Activated CD8-positive, alpha-beta memory T cell treated with anti-CD3 and anti-CD28 coated beads, Interleukin-2, amount 10 ng/mL, durations not matched to agents 7 days and 5 days (primary cell): ENCODE data around the gene ARHGAP24. TPM values are rescaled to one million over a fixed set of nuclear protein-coding genes. Genes with fewer than 3 reads are reported as not detected.

Experiments
- ATAC-seq: fragments of 150-1000 bp; cut with Tn5 transposase; one replicate; pipeline ENCODE4 v1.10.0; 2021; ENCODE audit warnings: moderate library complexity
- CTCF ChIA-PET: fragments of 350-600 bp; sonication (Branson Sonifier 250); formaldehyde crosslinking; loops from one replicate; lab custom pipeline; 2021; ENCODE audit warnings: antibody characterized with exemption; lab: Charles Lee
- DNase-seq: peaks from one replicate; pipeline ENCODE4 v3.0.0-alpha.2; 2020
- H3K27ac Mint-ChIP-seq: one replicate; pipeline ENCODE4 v1.8.0; 2021; ENCODE audit warnings: mild to moderate bottlenecking, mixed read lengths
- H3K27me3 Mint-ChIP-seq: one replicate; pipeline ENCODE4 v1.8.0; 2021; ENCODE audit warnings: mixed read lengths
- H3K36me3 Mint-ChIP-seq: one replicate; pipeline ENCODE4 v1.8.0; 2021; ENCODE audit warnings: mild to moderate bottlenecking, mixed read lengths
- H3K4me1 Mint-ChIP-seq: one replicate; pipeline ENCODE4 v1.8.0; 2021; ENCODE audit warnings: mixed read lengths
- H3K4me3 Mint-ChIP-seq: one replicate; pipeline ENCODE4 v1.8.0; 2021; ENCODE audit warnings: mild to moderate bottlenecking, moderate library complexity, mixed read lengths
- H3K9me3 Mint-ChIP-seq: one replicate; pipeline ENCODE4 v1.8.0; 2022; ENCODE audit warnings: low read depth, mixed read lengths
- total RNA-seq, 2 experiments: library from RNA; stranded (reverse); gene quantifications; one replicate each; pipeline ENCODE4 v1.2.3, GENCODE V29; 2021

ARHGAP24 gene
- total RNA-seq, 2 experiments from 2014 or later = not detected

DNA sequence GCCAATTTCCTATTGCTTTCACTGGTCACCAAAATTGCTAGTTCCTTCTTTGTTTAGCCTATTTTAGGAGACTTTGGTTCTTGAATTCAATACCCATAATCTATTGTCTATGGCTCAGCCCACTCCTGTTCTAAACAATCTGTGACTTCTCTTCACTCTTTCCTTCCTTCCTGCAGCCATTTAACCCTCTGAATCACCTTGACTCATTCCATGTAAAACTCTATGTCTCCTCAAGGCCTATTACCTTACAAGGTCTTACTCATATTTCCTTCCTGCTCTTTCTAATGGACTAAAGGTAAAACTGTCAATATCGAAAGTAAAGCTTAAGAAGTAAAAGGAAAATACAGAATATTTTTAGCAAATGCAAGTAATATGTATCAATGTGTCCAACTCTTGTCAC lies 301.6 kb downstream of the ARHGAP24 start:
- CTCF ChIA-PET = no interaction called here
- no peaks in the 10 kb centered on the region for H3K27me3 Mint-ChIP-seq
- H3K9me3 Mint-ChIP-seq = peaks cover 4% of the 10 kb centered on the region
- ATAC-seq = no peak
- no peaks in the 10 kb centered on the region for H3K36me3 Mint-ChIP-seq
- no peak overlapping the region for H3K4me3 Mint-ChIP-seq
- no peak for DNase-seq
- no peak overlapping the region for H3K27ac Mint-ChIP-seq
- H3K4me1 Mint-ChIP-seq = no peaks in the 10 kb centered on the region

DNA sequence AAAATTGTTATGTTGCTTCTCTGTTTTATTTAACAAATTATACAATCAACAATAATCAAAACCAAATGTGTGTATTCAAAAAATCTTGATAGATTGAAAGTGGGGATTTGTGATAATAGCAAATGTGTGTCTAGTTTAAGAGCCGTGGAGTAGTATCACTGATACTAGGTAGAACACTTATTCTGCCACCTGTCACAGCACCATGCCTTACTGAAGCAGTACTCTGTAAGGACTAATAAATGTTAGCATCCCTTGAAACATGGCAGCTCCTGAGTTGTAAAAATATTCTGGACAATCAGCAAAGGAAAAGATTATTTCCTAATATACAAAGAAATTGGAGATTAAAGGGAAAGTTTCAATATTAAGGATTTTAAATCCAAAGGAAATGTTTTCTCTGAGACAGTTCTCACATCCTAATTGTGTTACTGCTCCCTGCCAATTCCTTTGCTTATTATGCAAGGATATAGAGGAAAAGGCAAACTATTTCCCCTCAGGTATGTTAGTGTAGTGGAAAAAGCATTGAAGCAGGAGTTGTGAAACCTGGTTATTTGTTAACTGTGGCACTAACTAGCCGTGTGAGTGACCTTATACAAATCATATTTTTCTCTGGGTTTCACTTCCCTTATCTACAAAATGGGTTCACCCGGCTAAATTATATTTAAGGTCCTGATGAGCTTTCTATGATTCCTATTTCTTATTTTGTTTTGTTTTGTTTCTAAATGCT lies 303.1 kb downstream of the ARHGAP24 start:
- no peaks in the 10 kb centered on the region for H3K4me1 Mint-ChIP-seq
- H3K4me3 Mint-ChIP-seq = no peak overlapping the region
- H3K36me3 Mint-ChIP-seq = no peaks in the 10 kb centered on the region

DNA sequence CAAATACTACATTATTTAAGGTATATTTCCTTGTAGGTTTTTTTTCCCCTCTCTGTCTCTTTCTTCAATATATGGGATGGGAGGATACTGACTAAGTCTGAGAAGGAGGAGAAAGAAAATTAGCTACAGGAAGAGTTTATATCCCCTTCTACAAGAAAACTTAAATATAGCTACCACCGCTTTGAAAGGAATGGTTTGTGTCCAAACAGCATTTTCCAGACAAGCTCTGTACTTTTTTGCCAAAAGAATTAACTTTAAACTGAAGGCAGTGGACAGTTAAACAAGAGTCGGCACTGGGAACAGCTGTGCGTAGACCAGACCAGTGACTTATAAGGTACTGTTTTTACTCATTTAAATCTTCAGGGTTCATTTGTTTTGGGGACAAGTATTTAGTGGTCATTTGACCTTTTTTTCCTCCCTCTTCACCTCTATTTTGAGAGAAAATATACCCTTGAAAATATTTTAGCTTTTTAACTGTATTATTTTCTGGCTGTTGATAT lies 303.7 kb downstream of the ARHGAP24 start:
- CTCF ChIA-PET = no interaction called here
- H3K36me3 Mint-ChIP-seq = no peaks in the 10 kb centered on the region

More for the DNA sequence above, 303.1 kb downstream of the ARHGAP24 start:
- H3K9me3 Mint-ChIP-seq = peaks cover 4% of the 10 kb centered on the region
- H3K27ac Mint-ChIP-seq = no peak overlapping the region
- ATAC-seq (no peak), DNase-seq (no peak)
- H3K27me3 Mint-ChIP-seq = no peaks in the 10 kb centered on the region
- CTCF ChIA-PET = no interaction called here

DNA sequence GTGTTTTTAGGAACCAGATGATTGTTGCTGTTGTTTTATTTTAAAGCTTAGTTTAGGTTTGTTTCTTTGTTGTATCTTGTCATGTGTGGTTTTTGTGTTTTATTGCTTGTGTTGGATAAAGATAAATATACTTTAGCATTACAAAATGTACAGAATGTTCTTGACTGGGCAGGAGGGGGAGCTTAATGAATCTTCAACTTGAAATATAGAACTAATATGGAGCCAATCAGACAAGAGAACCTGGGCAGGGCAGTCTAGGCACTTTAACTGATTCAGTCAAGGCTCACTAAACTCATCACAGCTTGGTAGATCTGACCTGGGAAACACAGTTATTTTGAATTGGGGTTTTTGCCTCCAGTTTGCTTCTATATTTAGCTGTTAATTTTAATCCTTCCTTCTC lies 304.2 kb downstream of the ARHGAP24 start:
- H3K27me3 Mint-ChIP-seq = no peaks in the 10 kb centered on the region
- CTCF ChIA-PET = no interaction called here
- DNase-seq (no peak), ATAC-seq (no peak)
- no peaks in the 10 kb centered on the region for H3K36me3 Mint-ChIP-seq
- no peak overlapping the region for H3K27ac Mint-ChIP-seq
- peaks cover 2% of the 10 kb centered on the region for H3K9me3 Mint-ChIP-seq
- H3K4me1 Mint-ChIP-seq = no peaks in the 10 kb centered on the region
- H3K4me3 Mint-ChIP-seq = no peak overlapping the region

More for the DNA sequence above, 303.7 kb downstream of the ARHGAP24 start:
- Mint-ChIP-seq H3K27ac (no peak overlapping the region), H3K4me1 (no peaks in the 10 kb centered on the region), H3K4me3 (no peak overlapping the region), H3K9me3 (peaks cover 4% of the 10 kb centered on the region), H3K27me3 (no peaks in the 10 kb centered on the region)
- ATAC-seq (no peak), DNase-seq (no peak)

DNA sequence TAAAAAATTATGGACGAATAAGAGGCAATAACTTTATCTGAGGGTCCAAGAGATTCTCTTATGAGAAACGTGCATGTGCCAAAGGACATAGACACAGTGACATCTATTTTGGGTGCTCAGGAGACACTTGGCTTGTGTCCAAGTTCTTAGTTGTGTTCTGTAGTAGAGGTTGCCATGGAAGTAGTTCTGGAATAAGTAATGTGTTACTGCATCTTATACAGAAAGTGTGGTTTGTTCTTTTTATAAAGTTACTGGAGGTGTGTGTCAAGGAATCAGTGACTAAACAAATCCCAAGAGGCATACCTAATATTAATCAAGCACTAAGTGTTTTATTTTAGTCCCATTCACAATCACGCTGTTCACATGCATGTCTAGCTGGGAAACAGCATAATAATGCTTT lies 305.7 kb downstream of the ARHGAP24 start:
- Mint-ChIP-seq H3K4me1 (no peaks in the 10 kb centered on the region), H3K27ac (no peak overlapping the region), H3K9me3 (peaks cover 2% of the 10 kb centered on the region), H3K4me3 (no peak overlapping the region), H3K36me3 (no peaks in the 10 kb centered on the region), H3K27me3 (no peaks in the 10 kb centered on the region)
- ATAC-seq = no peak
- CTCF ChIA-PET = no interaction called here
- no peak for DNase-seq

DNA sequence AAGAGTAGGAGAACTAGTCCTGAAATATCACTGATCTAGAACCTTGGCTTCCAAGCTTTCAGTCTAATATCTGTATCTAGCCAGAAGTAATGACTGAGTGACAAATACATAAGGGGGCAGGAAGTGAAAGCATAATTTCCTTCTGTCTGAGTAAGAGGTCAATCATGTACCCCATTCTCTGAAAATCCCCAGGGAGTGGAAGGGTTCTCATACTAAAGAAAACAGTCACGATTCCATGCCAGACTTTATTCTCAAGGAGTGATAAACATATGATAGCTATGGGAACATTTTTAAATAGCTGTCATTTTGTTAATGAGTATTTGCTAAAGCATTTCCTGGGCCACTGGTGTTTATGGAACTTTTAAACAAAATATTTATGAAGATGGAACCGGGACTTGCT lies 308.5 kb downstream of the ARHGAP24 start:
- Mint-ChIP-seq H3K36me3 (no peaks in the 10 kb centered on the region), H3K4me1 (no peaks in the 10 kb centered on the region), H3K9me3 (peaks cover 1% of the 10 kb centered on the region), H3K4me3 (no peak overlapping the region), H3K27ac (no peak overlapping the region), H3K27me3 (no peaks in the 10 kb centered on the region)
- CTCF ChIA-PET = no interaction called here
- no peak for DNase-seq
- no peak for ATAC-seq

DNA sequence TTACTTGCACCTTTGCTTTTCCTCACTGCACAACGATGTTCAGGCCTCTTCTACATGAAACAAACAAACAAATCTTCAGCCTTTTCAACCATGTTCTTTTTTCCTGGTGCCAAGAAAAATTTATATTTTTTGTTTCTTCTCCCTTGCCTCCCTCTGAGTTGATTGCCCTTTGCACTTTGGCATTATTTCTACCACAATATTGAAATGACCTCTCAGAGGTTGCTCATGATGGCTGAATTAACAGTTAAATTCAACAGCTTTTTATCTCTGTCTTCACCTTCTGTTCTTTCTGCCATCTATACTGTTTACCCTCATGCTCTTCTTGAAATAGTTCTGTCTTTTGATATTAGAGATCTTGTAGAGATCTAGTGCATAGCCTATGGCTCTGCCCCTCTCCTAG lies 308.9 kb downstream of the ARHGAP24 start:
- Mint-ChIP-seq H3K9me3 (peaks cover 1% of the 10 kb centered on the region), H3K36me3 (no peaks in the 10 kb centered on the region), H3K27me3 (no peaks in the 10 kb centered on the region), H3K4me1 (no peaks in the 10 kb centered on the region), H3K4me3 (no peak overlapping the region), H3K27ac (no peak overlapping the region)
- DNase-seq (no peak), ATAC-seq (no peak)
- CTCF ChIA-PET = no interaction called here

DNA sequence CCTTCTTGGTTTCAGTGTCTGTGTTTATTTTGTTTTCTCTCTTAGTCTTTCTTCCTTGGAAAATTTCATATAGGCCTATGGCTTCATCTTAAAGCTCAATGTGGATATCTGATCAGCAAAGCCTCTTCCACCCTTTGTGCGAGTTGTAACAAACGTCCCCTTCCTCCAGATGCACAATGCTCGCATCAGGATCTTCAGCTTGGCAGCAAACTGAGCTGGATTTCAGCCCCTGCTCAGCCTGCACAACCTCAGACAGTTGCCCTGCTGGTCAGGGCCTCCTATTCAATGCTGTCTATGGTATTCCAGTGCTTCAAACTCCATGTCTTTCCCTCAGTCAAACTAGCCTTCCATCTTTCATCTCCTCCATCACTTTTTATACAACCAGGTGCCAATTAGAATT lies 309.4 kb downstream of the ARHGAP24 start:
- no peak overlapping the region for H3K27ac Mint-ChIP-seq

DNA sequence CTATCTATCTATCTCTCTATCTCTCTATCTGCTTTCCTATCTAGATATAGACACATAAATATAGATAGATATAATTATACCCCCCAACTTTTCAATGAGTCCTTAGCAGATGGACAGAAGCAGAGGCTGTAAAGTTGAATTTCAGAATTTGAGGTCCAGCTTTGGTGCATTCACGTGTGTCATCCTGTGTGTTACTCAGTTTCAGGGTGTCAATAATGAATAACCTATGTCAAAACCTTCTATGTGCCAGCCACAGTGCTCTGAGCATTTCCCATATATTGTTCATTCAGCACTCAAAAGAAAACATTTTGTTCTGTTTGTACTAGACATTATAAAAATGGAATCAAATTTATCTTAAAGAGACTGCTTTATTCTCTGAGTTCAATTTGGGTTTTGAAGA lies 310.0 kb downstream of the ARHGAP24 start:
- H3K27me3 Mint-ChIP-seq = no peaks in the 10 kb centered on the region
- H3K36me3 Mint-ChIP-seq = no peaks in the 10 kb centered on the region
- H3K9me3 Mint-ChIP-seq = peaks cover 1% of the 10 kb centered on the region
- no peak overlapping the region for H3K4me3 Mint-ChIP-seq
- no peak for ATAC-seq
- CTCF ChIA-PET = no interaction called here
- H3K27ac Mint-ChIP-seq = no peak overlapping the region
- no peak for DNase-seq
- no peaks in the 10 kb centered on the region for H3K4me1 Mint-ChIP-seq

More for the DNA sequence above, 309.4 kb downstream of the ARHGAP24 start:
- CTCF ChIA-PET = no interaction called here
- no peaks in the 10 kb centered on the region for H3K4me1 Mint-ChIP-seq
- peaks cover 1% of the 10 kb centered on the region for H3K9me3 Mint-ChIP-seq
- DNase-seq (no peak), ATAC-seq (no peak)
- H3K27me3 Mint-ChIP-seq = no peaks in the 10 kb centered on the region
- H3K4me3 Mint-ChIP-seq = no peak overlapping the region
- no peaks in the 10 kb centered on the region for H3K36me3 Mint-ChIP-seq

DNA sequence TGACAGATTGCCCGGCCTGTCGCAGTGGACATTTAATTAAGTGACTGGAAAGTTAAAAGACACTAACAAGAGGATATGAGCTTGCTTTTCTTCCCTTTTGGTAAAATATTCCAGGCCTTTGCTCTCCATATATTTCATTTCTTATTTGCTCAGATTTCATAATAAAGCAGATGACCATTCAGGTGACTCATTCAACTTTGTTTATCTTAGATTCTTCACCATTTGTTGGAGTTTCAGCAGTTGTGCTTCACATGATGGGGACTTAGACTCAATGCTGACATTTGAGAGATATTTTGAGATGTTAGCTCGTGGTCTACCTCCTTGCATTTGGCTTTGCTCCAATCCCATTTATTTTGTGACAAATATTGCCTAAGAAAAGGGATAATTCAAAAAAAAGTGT lies 312.2 kb downstream of the ARHGAP24 start:
- CTCF ChIA-PET = no interaction called here
- DNase-seq (no peak), ATAC-seq (no peak)
- no peaks in the 10 kb centered on the region for H3K27me3 Mint-ChIP-seq
- H3K36me3 Mint-ChIP-seq = no peaks in the 10 kb centered on the region
- H3K27ac Mint-ChIP-seq = no peak overlapping the region
- H3K4me3 Mint-ChIP-seq = no peak overlapping the region
- H3K9me3 Mint-ChIP-seq = peaks cover 1% of the 10 kb centered on the region
- no peaks in the 10 kb centered on the region for H3K4me1 Mint-ChIP-seq

DNA sequence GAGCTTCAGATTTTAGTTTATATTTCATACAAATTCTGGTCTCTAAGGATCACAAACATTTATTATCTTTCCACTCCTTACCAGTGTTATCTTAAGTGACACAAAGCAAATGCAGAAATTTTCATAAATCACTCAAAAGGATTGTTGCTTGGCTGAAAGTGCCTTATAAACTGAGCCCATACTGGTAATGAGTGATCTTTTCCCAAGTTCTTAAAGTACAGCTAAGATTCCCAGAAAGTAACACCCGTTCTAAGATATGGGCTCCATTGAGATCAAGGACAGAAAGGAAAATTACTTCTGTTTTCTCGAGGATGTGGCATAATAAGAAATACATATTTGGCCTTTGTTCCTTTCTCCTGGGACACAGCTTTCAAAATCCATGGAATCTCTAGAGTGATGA lies 313.7 kb downstream of the ARHGAP24 start:
- Mint-ChIP-seq H3K9me3 (peaks cover 1% of the 10 kb centered on the region), H3K4me1 (no peaks in the 10 kb centered on the region), H3K27me3 (no peaks in the 10 kb centered on the region), H3K4me3 (no peak overlapping the region), H3K27ac (no peak overlapping the region), H3K36me3 (no peaks in the 10 kb centered on the region)
- CTCF ChIA-PET = no interaction called here
- ATAC-seq = no peak
- no peak for DNase-seq

DNA sequence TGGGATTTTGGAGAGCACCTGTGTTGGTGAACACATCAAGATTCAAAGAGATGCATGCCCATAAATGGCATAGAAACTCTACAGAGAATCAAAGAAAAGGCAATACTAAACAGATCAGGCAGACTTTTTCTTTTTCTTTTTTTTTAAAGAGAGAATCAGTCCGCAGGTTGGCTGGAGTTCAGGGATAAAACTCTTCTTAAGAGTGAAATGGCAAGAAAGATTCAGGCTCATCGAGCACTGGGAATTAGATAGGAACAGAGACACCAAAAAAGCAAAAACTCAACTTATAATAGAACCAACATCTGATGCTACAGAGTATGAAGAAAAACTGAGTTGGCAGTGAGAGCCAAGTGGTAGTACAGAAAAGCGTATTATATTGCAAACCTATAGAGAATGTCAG lies 314.3 kb downstream of the ARHGAP24 start:
- Mint-ChIP-seq H3K4me1 (no peaks in the 10 kb centered on the region), H3K27ac (no peak overlapping the region), H3K36me3 (no peaks in the 10 kb centered on the region), H3K4me3 (no peak overlapping the region), H3K9me3 (peaks cover 1% of the 10 kb centered on the region), H3K27me3 (no peaks in the 10 kb centered on the region)
- DNase-seq (no peak), ATAC-seq (no peak)
- CTCF ChIA-PET = no interaction called here

DNA sequence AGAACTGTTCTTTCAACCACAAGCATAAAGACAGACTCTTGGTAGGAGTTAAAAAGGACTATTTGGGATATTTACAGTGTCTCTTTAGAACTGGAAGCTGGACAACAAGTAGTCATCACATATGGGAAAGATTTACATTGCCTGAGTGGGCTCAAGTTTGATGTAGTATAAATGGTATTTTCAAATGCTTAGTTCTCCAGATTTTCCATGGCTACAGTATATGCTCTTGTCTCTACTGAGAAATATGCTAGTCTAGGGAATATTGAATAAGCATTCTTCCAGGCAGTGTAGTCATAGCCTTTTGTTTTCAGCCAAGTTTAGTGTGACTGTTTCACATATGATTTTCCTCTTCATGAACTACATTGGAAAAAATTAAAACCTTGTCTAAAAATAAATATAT lies 315.6 kb downstream of the ARHGAP24 start:
- peaks cover 1% of the 10 kb centered on the region for H3K9me3 Mint-ChIP-seq
- no peaks in the 10 kb centered on the region for H3K36me3 Mint-ChIP-seq
- no peak overlapping the region for H3K4me3 Mint-ChIP-seq
- no peak overlapping the region for H3K27ac Mint-ChIP-seq
- H3K27me3 Mint-ChIP-seq = no peaks in the 10 kb centered on the region
- ATAC-seq (no peak), DNase-seq (no peak)
- CTCF ChIA-PET = no interaction called here
- H3K4me1 Mint-ChIP-seq = no peaks in the 10 kb centered on the region

DNA sequence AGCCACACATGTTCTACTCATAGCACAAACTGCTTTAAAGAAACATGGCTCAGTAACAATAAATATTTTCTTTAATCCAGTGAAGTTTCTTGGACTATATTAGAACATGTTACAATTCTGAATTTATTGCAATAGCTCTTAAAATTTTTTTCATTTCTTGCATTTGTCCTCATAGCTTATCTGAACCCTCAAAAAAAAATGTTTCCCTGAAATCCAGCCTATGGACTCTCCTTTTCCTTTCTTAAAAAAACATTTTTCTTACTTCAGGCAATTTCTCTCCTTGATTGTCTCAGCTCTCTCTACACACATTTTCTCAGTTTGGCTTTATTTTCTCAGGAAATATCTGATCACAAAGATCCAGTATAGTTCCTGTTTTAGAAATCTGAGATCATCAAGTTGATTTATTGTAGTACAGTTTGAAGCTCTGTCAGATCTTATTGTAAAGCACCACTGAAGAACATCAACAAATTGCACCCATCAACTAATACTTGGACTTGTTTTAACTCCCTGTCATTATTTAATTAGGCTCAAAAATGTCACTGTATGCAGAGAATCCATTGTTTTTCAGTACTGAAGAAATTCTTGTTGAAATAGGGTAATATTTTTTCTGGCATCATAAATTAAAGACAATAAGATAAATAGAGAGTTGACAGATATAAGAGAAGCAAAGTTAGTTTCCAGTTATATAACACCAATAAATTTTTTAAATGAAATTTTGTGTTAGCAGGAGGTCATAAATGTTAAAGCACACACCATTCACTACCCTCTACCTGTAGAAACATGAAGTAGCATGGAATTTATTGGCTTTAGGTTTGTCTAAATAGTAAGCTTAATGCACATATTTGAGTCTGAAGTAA lies 317.7 kb downstream of the ARHGAP24 start:
- no peaks in the 10 kb centered on the region for H3K4me1 Mint-ChIP-seq
- CTCF ChIA-PET = interaction anchor here (1.2 kb wide), 1 partner anchor 12 kb away, joined by 3 read pairs; no protein-coding TSS in a partner anchor
- H3K36me3 Mint-ChIP-seq = no peaks in the 10 kb centered on the region
- H3K27me3 Mint-ChIP-seq = no peaks in the 10 kb centered on the region
- H3K4me3 Mint-ChIP-seq = no peak overlapping the region
- no peaks in the 10 kb centered on the region for H3K9me3 Mint-ChIP-seq
- ATAC-seq = no peak
- DNase-seq = no peak
- no peak overlapping the region for H3K27ac Mint-ChIP-seq
